HepG2 (cell line): ENCODE data around the gene ACOX3. TPM values are rescaled to one million over a fixed set of nuclear protein-coding genes. Genes with fewer than 3 reads are reported as not detected.

Experiments used
- AFF4 ChIP-seq: sonication (generic); formaldehyde crosslinking; IDR thresholded peaks from 2 replicates; pipeline ENCODE4 v1.4.0; 2020; ENCODE audit warnings: missing genetic modification reagents
- ARID3A ChIP-seq: IDR thresholded peaks from 2 replicates; pipeline ENCODE4 v1.6.1; 2012; ENCODE audit warnings: low read depth, low read length, improper control_type of control experiment
- FIP1L1 ChIP-seq: fragments of 200-400 bp; formaldehyde crosslinking; IDR thresholded peaks from 2 replicates; pipeline ENCODE4 v1.6.1; 2018; ENCODE audit warnings: low read depth, mild to moderate bottlenecking, low read length, moderate library complexity, borderline replicate concordance; ENCODE audit not compliant: insufficient read depth
- HINFP ChIP-seq: sonication (generic); formaldehyde crosslinking; IDR thresholded peaks from 2 replicates; pipeline ENCODE4 v1.4.0; 2020; ENCODE audit warnings: low read depth, mild to moderate bottlenecking, missing genetic modification reagents
- PHF21A ChIP-seq: sonication (generic); formaldehyde crosslinking; IDR thresholded peaks from 2 replicates; pipeline ENCODE4 v1.5.0; 2020; ENCODE audit warnings: mild to moderate bottlenecking, missing genetic modification reagents
- RFX5 ChIP-seq: IDR thresholded peaks from 2 replicates; pipeline ENCODE4 v1.6.1; 2011; ENCODE audit warnings: low read depth, low read length, improper control_type of control experiment
- SNAPC4 ChIP-seq: sonication (generic); formaldehyde crosslinking; IDR thresholded peaks from 2 replicates; pipeline ENCODE4 v1.4.0; 2020; ENCODE audit warnings: mild to moderate bottlenecking, missing genetic modification reagents
- ZBTB49 ChIP-seq: sonication (generic); formaldehyde crosslinking; IDR thresholded peaks from 2 replicates; pipeline ENCODE4 v1.4.0; 2020; ENCODE audit warnings: missing genetic modification reagents, borderline replicate concordance
- ZFP36 ChIP-seq: fragments of 150-350 bp; IDR thresholded peaks from 2 replicates; pipeline ENCODE4 v1.6.1; 2018; ENCODE audit warnings: borderline replicate concordance, low read length, low read depth; ENCODE audit not compliant: partially characterized antibody
- polyA plus RNA-seq, 8 experiments: library from polyadenylated mRNA; depleted of rRNA in 3 of 8; stranded (reverse) in 7 of 8; unstranded in 1 of 8; fragments of >200 nt; fragmentation: Illumina TruSeq in 4 of 8; extraction: Trizol in 4 of 8; gene quantifications; 2 replicates each; pipeline versions ENCODE4 v1.2.1 to v1.2.3, GENCODE V29; 2011 to 2016; ENCODE audit warnings: low read depth in 4 of 8, missing spikeins in 1 of 8, mixed read lengths in 1 of 8; ENCODE audit not compliant: insufficient read depth in 1 of 8
- total RNA-seq, 5 experiments: library from RNA; depleted of rRNA; stranded (reverse); fragments of >200 nt; fragmentation: Illumina TruSeq; extraction: Trizol; gene quantifications; 2 replicates each; pipeline ENCODE4 v1.2.3, GENCODE V29; 2016; ENCODE audit warnings: low read depth in 1 of 5

The ACOX3 gene
- total and polyA plus RNA-seq, 2 of the 13 experiments (the other 11 are each of a cell fraction or from before 2014, with no cell fraction given), result 4.2 to 17.8 TPM

- TF ChIP-seq SNAPC4 (CRISPR knock-in tag) (no peak), ARID3A (no peak), FIP1L1 (no peak), PHF21A (CRISPR knock-in tag) (0 out of 2 replicates have a peak, but pooled peaks have one; percentile 0), AFF4 (CRISPR knock-in tag) (no peak), RFX5 (peak; percentile 8; the same call in 1 of the 2 replicates), ZFP36 (no peak), ZBTB49 (CRISPR knock-in tag) (no peak), HINFP (CRISPR knock-in tag) (no peak)
Measured at GRCh38 chr4:8439914-8440491, 520 bp downstream of the ACOX3 start (continued).
